Liver (tissue), 3 donors: ENCODE measurements around the gene SUCLG2.
A peak's percentile ranks its signal among the peaks of the same experiment; 100 is the strongest.

Experiments used
- ATF3 ChIP-seq: IDR thresholded peaks from 2 replicates; pipeline ENCODE4 v1.6.1; 2016; ENCODE audit warnings: antibody characterized with exemption
- CTCF ChIP-seq: fragments of 150-350 bp; IDR thresholded peaks from 2 replicates; pipeline ENCODE4 v1.5.1; 2017; ENCODE audit warnings: improper control_type of control experiment, low read depth, low read length; ENCODE audit not compliant: missing input control
- MAX ChIP-seq: IDR thresholded peaks from 2 replicates; pipeline ENCODE4 v1.6.1; 2016; ENCODE audit warnings: antibody characterized with exemption
- RAD21 ChIP-seq, 2 donors: IDR thresholded peaks; 2 replicates each; pipeline ENCODE4 v1.6.1; 2016; ENCODE audit warnings: antibody characterized with exemption in 2 of 2, mild to moderate bottlenecking in 2 of 2
- REST ChIP-seq: IDR thresholded peaks from 2 replicates; pipeline ENCODE4 v1.6.1; 2016; ENCODE audit warnings: antibody characterized with exemption, mild to moderate bottlenecking
- SP1 ChIP-seq: IDR thresholded peaks from 2 replicates; pipeline ENCODE4 v1.6.1; 2018; ENCODE audit warnings: antibody characterized with exemption, mild to moderate bottlenecking
- TAF1 ChIP-seq: conservative IDR thresholded peaks from 2 replicates; pipeline ENCODE4 v1.6.1; 2016; ENCODE audit warnings: antibody characterized with exemption, mild to moderate bottlenecking
- YY1 ChIP-seq: IDR thresholded peaks from 2 replicates; pipeline ENCODE4 v1.6.1; 2016; ENCODE audit warnings: antibody characterized with exemption, mild to moderate bottlenecking
- ZBTB33 ChIP-seq: IDR thresholded peaks from 2 replicates; pipeline ENCODE4 v1.6.1; 2016; ENCODE audit warnings: antibody characterized with exemption
- donor health status: healthy.
- donor health status: healthy.

GRCh38 chr3:67653425-67654098 lies 850 bp downstream of the SUCLG2 start:
- TF ChIP-seq ATF3, result no peak
- TF ChIP-seq REST, result peak; percentile 21
- peak; percentile 63 for TF ChIP-seq YY1
- TF ChIP-seq CTCF, result no peak
- TF ChIP-seq SP1, result no peak
- TF ChIP-seq ZBTB33, result no peak
- TF ChIP-seq MAX, result no peak
- TF ChIP-seq RAD21 (IDR thresholded peaks at IDR 0.05), result peak in 1 of 2 donors; percentile 27
- no peak for TF ChIP-seq TAF1
